Activated CD4-positive, alpha-beta T cell treated with anti-CD3 and anti-CD28 coated beads, Interleukin-2, amount 50 U/mL, for 24 hours (primary cell): ENCODE data around the gene SPRED2.

Experiments
- DNase-seq, 2 donors: peaks; one replicate each; pipeline ENCODE4 v3.0.0-alpha.2; 2020; ENCODE audit warnings: low read depth in 1 of 2, low spot score in 1 of 2

The SPRED2 gene

DNA sequence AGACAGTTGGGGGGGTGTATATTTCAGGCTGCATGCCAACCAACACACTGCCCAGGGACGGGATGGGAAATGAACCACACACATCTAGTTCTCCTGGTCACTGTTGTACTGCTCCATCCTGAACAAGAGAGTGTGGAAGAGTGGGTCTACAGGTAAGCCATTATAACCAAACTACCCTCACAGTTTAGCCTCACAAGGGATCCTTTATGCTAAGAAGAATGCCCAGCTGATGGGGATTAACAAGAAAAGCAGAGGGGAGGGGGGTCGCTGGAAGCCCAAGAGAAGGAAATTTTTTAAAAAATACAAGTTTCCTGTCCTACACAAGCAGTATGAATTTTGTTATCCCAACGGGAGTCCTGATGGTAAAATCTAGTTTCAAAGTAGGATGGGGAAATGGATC is 16.1 kb downstream of the SPRED2 start:
- DNase-seq = no peak

GRCh38 chr2:65415091-65415490 is 17.3 kb downstream of the SPRED2 start:
- DNase-seq = no peak

GRCh38 chr2:65413610-65414009 is 18.8 kb downstream of the SPRED2 start:
- DNase-seq = no peak

GRCh38 chr2:65413106-65413505 is 19.3 kb downstream of the SPRED2 start:
- DNase-seq = no peak

DNA sequence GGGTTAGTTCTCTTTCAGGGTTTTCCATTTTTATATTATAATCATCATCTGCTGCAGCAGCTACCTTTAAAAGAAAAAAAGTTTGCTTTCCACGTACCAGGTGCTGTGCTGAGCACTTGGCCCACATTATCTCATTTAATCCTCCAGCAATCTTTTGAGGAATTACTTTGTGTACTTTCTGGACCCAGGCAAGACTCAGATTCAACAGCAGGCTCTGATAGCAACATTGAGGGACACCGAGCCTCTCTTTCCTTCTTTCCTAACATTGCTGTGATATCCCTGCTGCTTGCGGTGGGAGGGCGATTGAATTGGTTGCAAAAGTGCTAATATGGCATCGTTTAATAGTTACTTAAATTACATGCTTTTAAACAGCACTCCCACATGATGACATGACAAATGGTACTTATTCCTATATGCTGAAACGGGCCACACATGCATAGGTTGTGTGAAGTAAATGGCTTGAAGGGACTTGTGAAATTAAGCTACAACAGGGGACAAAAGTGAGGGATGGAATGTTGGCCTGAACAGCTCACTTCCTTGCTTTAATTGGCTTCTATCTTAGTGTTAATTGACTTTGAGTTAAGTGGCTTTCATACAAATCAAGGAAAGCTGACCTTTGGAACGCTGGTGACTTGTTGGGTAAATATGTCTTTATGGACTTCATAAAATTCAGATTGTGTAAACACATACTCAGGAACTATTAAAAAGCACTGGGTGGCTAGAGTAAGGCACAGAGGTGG is 21.2 kb downstream of the SPRED2 start:
- DNase-seq = no peak

GRCh38 chr2:65409045-65409444 is 23.4 kb downstream of the SPRED2 start:
- DNase-seq = no peak

- no peak for DNase-seq
These were observed 25.2 kb downstream of the SPRED2 start for GRCh38 chr2:65407240-65407639.

GRCh38 chr2:65404988-65405697 is 27.3 kb downstream of the SPRED2 start:
- DNase-seq = no peak

DNA sequence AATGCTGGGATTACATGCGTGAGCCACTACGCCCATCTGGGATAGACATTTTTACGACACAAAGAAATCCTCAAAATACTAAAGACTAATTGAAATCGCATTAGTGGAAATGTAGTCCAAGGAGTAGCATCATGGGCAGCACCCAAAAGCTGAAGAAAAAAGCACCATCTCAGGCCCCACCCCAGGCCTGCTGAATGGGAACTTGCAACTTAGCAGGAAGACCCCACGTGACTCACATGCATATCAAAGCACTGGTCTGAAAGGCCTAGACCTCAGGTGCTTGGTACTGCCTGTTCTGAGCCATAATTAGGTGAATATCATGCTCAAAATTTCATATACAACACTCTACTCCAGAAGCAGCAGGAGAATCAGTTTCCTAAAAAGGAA is 28.9 kb downstream of the SPRED2 start:
- no peak for DNase-seq

DNA sequence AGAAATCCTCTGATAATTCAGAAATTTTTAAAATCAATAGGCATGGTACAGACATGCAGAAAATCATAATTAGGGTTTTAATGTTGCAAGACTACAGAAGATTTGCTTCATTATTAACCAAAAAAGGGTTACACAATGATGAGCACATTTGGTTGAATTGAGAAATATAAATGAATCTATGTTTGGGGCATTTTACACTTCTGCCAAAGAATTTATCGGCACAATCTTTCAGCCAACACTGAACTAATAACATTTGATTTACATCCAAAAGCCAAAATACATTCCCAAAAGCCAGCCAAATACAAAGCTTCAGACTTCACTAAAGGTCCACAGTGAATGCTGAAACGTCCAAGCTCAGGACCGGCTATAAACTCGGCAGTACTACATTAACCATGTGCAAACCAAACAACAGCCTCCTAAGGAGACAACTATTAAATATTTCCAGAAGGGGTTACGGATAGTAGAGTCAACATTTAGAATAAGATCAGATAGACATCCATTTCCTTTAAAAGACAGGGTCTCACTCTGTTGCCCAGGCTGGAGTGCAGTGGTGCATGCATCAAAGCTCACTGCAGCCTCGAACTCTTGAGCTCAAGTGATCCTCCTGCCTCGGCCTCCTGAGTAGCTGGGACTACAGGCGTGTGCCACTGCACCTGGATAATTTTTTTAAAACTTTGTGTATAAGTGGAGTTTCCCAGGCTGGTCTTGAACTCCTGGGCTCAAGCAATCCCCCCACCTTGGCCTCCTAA is 29.4 kb downstream of the SPRED2 start:
- DNase-seq = no peak

- no peak for DNase-seq
These were observed 30.1 kb downstream of the SPRED2 start for GRCh38 chr2:65402323-65402722.

- DNase-seq = no peak
These were observed 35.3 kb downstream of the SPRED2 start for GRCh38 chr2:65397122-65397521.

- DNase-seq = no peak
These were observed 35.9 kb downstream of the SPRED2 start for GRCh38 chr2:65396348-65397026.

- DNase-seq = no peak
These were observed 36.6 kb downstream of the SPRED2 start for GRCh38 chr2:65395621-65396347.

DNA sequence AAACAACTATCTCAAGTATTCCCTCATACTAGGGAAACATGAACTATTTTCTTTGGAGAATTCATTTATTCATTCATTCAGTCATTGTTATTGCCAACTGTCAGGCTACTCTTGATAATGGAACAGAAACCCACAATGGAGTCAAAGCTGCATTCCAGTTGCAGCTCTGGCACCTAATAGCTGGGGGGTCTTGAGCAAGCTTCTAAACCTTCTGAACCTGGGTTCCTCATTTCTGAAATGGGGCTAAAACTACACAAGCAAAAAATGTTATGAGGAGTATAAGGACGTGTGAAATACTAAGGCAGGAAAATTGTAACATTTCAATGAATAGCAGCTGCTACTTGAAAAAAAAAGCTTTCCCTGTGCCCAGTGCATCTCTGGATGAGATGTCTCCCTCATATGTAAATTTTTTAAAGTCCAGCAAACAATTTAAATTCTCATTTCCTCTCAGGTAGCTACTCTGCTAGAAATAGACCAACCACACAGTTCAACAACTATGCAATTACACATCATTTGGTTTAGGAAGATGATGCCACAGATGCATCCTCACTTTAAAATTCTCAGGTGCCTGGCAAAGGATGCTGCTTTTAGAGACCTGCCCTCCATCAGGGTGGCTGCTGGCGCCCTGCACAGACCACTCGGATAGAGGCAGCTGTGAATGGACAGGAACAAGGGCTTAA is 38.5 kb downstream of the SPRED2 start:
- no peak for DNase-seq

DNA sequence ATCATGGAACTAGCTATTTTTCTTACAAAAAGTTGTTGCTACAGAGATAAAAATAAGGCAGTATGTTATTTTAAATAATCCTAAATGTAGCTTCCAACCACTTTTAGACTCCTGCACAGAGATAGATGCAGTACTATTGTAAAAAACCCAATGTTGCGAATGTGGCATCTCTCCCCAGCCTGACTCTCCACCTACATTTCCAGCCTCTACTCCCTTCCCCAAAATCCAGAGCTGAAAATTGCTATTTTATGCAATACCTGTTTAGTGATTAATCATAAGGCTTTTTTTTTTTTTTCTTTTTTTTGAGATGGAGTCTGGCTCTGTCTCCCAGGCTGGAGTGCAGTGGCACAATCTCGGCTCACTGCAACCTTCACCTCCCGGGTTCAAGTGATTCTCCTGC is 39.4 kb downstream of the SPRED2 start:
- no peak for DNase-seq

- DNase-seq = no peak
These were observed 39.8 kb downstream of the SPRED2 start for GRCh38 chr2:65392609-65393008.

- DNase-seq = no peak
These were observed 42.3 kb downstream of the SPRED2 start for GRCh38 chr2:65390134-65390533.

DNA sequence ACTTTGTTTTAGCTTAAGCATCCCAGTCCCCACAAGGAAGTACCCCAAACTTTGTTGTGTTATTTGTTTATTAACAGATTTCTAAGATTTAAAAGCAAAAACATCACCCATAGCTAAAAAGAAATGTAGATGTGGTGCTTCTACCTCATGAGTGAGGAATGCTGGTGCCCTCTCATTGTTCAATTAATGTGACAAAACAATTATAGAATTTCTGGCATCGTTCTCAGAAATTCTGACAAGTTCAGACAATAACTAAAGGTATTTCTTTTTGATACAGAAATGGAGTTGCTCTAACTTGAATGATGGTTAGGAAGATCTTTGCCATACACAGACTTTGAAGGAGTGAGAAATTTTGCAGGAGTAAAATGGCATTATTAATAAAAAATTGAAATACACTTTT is 42.9 kb downstream of the SPRED2 start:
- no peak for DNase-seq
